ENCODE measurements around the gene RGS9.

The RGS9 gene

GRCh38 chr17:65265276-65265675 lies 128.1 kb downstream of the RGS9 start:
- no peak for DNase-seq

- no peak for DNase-seq
These were observed 131.7 kb downstream of the RGS9 start for GRCh38 chr17:65268832-65269231.

- no peak for DNase-seq
These were observed 133.5 kb downstream of the RGS9 start for GRCh38 chr17:65270499-65271253.

GRCh38 chr17:65271296-65271695 lies 134.1 kb downstream of the RGS9 start:
- no peak for DNase-seq

All from COR-L47 (cell line).